GM19239 (cell line): Measurements from ENCODE around the gene PLD3.
A peak's percentile ranks its signal among the peaks of the same experiment; 100 is the strongest.
"Not testable (repeated sequence)": the region's sequence is repeated elsewhere in the genome, so short reads cannot be mapped to it uniquely, and the experiment has no call there.

ENCODE experiments used
- DNase-seq: peaks from one replicate; pipeline ENCODE4 v3.0.0; 2011; ENCODE audit warnings: low spot score; ENCODE audit not compliant: insufficient read length
- FAIRE-seq: peaks from 2 replicates; lab custom pipeline; 2011; peaks lifted over from hg19 to GRCh38; lab: Jason Lieb, UNC

Gene PLD3

GRCh38 chr19:40381321-40381720, 32.8 kb downstream of the PLD3 start:
- FAIRE-seq (no peak), DNase-seq (no peak)

GRCh38 chr19:40383668-40384248, 35.3 kb downstream of the PLD3 start:
- no peak for DNase-seq
- FAIRE-seq: no peak

DNA sequence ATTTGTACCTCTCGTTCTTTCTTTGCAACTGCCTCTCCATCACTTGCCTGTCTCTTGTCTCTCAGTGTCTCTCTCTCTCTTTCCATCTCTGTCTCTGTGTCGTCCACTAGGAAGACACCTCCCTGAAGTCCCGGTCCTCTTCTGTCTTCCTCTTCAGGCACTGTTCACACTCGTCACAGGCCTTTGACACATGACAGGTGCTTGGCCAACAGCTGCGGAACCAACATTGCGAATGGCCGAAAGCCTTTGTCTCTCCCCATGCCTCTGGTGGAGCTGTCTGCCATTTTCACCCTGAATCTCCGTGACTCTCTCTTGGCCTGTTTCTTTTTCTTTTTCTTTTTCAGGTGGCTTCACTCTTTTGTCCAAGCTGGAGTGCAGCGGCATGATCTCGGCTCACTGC, 38.7 kb downstream of the PLD3 start:
- DNase-seq (no peak), FAIRE-seq (no peak)

DNA sequence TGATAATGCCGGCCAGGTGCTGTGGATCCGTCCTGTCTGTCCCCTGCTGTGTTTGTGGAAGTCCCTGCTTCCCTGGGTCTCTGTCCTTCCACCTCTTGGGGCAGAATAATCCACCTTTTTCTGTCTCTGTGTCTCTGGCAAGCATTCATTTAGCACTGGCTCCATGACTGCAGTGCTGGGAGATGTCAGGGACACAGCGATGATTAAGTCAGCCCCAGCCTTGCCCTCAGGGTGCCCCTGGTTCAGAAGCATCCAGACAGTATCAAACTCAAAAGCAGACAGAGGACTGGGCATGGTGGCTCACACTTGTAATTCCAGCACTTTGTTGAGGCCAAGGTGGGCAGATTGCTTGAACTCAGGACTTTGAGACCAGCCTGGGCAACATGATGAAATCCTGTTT, 40.0 kb downstream of the PLD3 start:
- FAIRE-seq (no peak), DNase-seq (no peak)

DNA sequence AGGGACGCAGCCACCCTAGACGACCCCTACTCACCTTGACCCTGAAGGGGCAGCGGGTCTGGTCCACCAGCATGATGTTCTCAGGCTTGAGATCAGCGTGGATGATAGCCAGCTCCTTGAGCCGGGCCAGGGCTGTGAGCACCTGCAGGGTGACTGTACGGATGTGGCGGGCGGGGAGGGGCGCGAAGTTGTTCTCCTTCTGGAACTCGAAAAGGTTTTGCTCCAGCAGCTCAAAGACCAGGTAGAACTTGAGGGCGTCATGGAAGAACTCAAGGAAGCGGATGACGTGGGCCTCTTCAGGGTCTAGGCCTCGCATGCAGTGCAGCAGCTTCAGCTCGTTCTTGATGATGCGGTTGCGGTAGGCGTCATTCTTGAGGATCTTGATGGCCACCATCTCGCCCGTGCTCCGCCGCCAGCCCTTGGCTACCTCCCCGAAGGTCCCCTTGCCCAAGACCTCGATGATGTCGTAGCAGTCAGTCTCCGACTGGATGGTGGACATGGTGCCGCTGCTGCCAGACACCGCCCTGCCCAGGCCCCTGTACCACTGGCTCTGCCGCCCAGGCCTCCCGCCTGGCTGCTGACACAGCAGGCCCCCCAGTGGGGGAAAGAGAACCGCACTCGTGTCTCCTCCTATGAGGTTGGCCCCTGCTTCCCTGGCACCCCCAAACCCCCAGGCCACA, 41.0 kb downstream of the PLD3 start:
- DNase-seq (no peak), FAIRE-seq (no peak)

DNA sequence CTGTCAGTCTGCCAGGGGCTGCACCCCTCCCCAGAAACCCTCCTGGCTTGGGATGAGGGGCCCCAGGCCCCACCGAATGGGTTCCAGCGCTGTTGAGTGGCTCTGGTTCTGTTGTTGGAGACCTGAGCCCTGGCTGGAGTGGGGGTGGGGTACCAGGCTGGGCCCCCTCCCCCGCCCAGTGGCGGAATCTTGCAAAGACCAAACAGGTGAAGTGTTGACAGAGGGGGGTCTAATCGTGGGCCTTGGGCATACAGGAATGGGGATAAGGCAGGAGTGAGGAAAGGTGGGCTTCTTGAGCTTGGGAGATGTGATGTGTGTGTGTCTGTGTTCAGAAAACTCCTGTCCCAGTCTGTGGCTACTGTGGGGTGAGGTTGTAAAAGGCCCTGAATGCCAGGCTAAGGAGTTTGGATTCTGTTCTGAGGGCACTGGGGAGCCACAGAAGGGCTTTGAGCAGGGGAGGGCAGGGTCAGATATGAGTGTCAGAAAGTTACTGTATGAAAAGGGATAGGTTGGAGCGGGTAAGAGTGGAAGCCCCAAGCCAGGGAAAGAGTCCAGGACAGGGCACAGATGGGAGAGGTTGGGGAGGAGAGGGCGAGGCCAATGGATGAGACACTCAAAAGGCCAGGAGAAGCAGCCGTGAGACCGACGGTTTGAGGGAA, 41.7 kb downstream of the PLD3 start, which contains the start of gene HIPK4:
Gene HIPK4 (minus strand): TSS at position 98 of the 659 bp plus-strand sequence. CDS start 279 bp downstream, outside the sequence.
- DNase-seq (no peak), FAIRE-seq (no peak)

- no peak for FAIRE-seq
Measured at GRCh38 chr19:40392123-40392522, 43.6 kb downstream of the PLD3 start.

GRCh38 chr19:40392894-40393517, 44.5 kb downstream of the PLD3 start:
- no peak for DNase-seq
- FAIRE-seq: no peak

More at GRCh38 chr19:40392123-40392522, 43.6 kb downstream of the PLD3 start:
- no peak for DNase-seq

- FAIRE-seq (no peak), DNase-seq (no peak)
Measured at GRCh38 chr19:40393894-40394815, 45.7 kb downstream of the PLD3 start.

DNA sequence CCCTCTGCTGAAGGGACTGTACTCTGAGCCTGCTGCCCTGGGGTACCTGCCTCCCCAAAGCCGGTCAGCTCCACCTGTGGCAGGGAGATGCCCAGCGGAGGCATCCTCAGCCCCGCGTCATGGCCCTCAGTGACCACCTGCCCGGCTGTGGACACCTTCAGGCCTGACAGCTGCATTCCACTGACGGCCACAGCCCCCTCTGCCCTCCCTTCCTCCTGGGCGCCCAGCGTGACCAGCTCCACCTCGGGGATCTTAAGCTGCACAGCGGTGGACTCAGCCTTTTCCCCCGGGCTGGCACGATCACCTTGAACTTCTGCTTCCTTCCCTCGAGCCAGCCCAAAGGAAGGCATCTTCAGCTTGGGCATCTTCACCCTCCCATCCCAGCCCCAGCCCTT, 46.3 kb downstream of the PLD3 start:
- no peak for DNase-seq
- no peak for FAIRE-seq

- FAIRE-seq: no peak
- DNase-seq: no peak
Measured at GRCh38 chr19:40395956-40396355, 47.5 kb downstream of the PLD3 start.

GRCh38 chr19:40396886-40397567, 48.5 kb downstream of the PLD3 start:
- no peak for FAIRE-seq
- DNase-seq: no peak

DNA sequence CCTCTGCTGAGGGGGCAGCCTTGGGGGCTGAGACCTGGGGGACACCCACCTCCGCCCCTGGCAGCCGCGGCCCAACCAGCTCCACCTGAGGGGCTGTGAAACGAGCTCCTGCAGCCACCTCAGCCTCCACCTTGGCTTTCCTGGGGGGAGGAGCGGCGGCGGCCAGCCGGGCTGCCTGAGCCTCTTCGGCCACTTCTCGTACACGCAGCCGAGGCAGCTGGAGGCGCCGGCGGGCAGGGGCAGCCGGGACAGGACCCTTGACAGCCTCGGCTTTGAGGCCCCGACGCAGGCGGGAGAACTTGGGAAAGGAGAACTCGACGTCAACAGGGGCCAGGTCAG, 49.0 kb downstream of the PLD3 start:
- DNase-seq: no peak
- FAIRE-seq: no peak

DNA sequence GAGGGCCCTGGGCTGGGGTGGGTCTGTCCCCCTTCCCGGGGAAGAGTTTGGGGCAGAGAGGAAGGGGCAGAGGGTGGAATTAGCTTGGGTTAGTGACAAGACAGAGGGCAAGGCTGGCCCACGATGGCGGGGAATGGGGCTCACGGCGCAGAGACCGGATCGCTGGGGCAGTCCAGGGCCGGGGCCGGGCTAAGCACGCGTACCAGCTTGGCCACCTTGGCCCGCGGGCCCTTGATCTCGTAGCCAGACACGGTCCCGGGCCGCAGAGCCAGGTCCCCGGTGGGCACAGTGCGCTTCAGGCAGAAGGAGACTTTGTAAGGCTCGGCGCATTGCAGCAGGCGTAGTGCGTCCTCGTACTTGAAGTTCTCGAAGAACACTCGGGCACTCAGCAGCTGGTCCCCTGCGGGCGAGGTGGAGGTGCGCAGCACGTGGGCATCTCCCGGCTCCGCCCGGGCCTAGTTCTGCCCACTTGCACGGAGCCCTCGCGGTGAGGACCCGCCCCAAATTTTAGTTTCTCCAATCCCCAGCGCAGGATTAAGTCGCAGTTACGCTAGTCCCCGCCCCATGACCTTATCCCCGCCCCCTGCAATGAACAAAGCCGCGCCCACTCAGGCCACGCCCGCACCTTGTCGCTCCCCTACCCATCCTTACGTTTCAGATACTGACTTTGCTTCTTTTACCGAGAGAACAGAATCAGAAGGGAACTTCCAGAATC, 50.1 kb downstream of the PLD3 start:
- FAIRE-seq (no peak), DNase-seq (no peak)

- no peak for FAIRE-seq
- DNase-seq: no peak
Measured at GRCh38 chr19:40400559-40400958, 52.1 kb downstream of the PLD3 start.

DNA sequence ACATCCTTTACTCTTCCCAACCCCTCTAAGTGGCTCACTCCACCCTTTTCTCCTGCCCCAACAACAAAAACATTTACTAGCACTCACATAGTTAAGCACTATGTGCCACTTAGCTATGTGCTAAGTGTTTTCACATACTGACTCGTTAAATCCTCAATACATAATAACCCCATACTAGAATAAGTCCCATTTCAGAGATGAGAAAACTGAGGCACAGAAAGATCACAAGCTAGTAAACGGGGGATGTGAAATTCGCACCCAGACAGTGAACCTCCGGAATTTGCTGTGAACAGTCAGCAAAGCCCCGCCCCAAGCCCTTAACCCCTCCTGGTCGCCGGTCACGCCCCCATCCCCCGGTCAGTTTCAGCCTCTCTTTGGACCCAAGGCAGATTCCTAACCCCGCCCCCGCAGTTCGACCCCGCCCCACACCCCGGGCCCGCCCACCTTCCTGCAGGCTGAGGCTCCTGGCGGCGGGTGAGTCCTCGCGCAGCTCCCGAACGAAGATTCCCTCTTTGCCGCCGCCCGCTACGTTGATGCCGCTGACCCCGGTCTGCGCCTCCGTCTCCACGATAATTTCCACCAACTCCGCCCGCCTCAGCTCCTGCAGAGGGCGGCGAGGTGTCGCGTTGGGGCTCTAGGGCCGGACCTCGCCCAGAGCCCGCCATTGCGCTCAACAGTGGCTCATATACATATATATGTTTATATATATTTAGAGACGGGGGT, 54.9 kb downstream of the PLD3 start:
- peak; percentile 96 for DNase-seq
- FAIRE-seq: peak; percentile 84

DNA sequence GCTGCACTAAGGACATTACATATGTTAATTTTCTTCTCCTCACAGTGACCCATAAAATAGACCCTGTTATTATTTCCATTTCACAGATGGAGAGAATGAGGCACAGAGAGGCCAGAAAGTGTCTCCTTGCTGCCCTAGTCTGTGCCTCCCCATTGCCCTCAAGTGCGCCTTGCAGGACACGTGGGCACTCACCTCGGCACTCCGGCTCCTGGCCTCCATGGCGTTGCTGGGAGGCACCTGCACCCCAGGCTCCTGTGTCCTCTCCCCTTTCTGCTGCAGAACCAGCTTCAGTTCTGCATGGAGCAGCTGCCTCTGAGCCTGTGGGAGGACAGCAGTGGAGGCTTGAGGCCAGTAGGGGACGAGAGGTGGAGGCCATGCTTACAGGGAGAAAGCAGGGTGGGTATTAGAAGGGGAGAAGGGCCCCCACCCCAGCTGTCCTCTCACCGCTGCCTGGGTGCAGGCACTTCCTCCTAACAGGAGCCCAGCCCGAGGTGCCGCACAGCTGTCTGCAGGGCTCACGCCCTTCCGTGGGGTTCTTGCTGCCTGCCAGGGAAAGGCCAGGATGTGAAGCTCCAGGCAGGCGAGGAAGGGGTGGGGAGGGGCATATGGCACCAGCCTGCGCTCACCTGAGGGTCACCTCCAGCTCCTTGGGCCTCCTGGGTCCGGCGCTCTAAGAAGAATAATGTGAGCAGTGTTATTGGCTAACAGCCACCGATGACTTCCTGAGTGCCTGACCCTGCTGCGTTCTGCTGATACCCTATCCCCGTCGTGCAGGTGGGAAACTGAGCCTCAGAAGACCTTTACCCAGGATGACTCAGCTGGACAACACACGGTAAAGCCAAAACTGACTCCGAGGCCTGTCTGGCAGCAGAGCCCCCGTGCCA, 59.5 kb downstream of the PLD3 start:
- DNase-seq: no peak
- no peak for FAIRE-seq

DNA sequence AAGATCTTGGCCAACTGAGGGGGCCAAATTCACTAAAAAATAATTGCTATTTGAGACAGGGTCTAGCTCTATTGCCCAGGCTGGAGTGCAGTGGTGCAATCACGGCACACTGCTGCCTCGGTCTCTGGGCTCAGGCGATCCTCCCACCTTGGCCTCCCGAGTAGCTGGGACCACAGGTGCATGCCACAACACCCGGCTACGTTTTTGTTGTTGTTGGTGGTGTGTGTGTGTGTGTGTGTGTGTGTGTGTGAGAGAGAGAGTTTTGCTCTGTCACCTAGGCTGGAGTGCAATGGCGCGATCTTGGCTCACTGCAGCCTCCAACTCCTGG, 60.1 kb downstream of the PLD3 start:
- FAIRE-seq, DNase-seq: not testable (repeated sequence)
